Suprapubic skin (tissue), 4 donors: Measurements from ENCODE around the gene RGP1.
A peak's percentile ranks its signal among the peaks of the same experiment; 100 is the strongest.

Source experiments
- POLR2A ChIP-seq, 2 donors: fragments of 450-650 bp; IDR thresholded peaks; one replicate each; pipeline ENCODE4 v1.6.1; 2017; ENCODE audit warnings: antibody characterized with exemption in 2 of 2, mild to moderate bottlenecking in 2 of 2, moderate library complexity in 2 of 2
- POLR2AphosphoS5 ChIP-seq, 3 donors: sonication (generic); formaldehyde crosslinking; IDR thresholded peaks; one replicate each; pipeline ENCODE4 v1.6.1; 2017; ENCODE audit warnings: antibody characterized with exemption in 3 of 3
- TF ChIP-seq, protein P1 (sequence below), 2 donors: fragments of 200-600 bp in 1 of 2; fragments of 450-650 bp in 1 of 2; sonication (generic) in 1 of 2; IDR thresholded peaks; one replicate each; pipeline ENCODE4 v1.5.1; 2016 to 2019; ENCODE audit warnings: antibody characterized with exemption in 2 of 2, mild to moderate bottlenecking in 1 of 2, moderate library complexity in 1 of 2

DNA sequence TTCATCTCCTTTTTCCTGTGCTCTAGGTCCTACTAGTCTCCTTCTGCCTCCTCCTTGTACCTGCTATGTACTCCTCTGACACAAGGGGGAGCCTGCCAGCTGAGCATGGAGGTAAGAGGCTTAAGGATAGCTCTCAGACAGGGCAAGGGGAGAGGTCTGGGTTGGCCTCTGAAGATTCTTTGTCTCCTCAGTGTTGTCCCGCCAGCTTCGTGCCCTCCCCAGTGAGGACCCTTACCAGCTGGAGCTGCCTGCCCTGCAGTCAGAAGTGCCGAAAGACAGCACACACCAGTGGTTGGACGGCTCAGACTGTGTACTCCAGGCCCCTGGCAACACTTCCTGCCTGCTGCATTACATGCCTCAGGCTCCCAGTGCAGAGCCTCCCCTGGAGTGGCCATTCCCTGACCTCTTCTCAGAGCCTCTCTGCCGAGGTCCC, 12.9 kb upstream of the RGP1 start:
- TF ChIP-seq POLR2AphosphoS5 (IDR thresholded peaks at IDR 0.05): no peak
- TF ChIP-seq, protein P1, sequence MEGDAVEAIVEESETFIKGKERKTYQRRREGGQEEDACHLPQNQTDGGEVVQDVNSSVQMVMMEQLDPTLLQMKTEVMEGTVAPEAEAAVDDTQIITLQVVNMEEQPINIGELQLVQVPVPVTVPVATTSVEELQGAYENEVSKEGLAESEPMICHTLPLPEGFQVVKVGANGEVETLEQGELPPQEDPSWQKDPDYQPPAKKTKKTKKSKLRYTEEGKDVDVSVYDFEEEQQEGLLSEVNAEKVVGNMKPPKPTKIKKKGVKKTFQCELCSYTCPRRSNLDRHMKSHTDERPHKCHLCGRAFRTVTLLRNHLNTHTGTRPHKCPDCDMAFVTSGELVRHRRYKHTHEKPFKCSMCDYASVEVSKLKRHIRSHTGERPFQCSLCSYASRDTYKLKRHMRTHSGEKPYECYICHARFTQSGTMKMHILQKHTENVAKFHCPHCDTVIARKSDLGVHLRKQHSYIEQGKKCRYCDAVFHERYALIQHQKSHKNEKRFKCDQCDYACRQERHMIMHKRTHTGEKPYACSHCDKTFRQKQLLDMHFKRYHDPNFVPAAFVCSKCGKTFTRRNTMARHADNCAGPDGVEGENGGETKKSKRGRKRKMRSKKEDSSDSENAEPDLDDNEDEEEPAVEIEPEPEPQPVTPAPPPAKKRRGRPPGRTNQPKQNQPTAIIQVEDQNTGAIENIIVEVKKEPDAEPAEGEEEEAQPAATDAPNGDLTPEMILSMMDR (IDR thresholded peaks at IDR 0.05): peak; percentile 42 to 81
- TF ChIP-seq POLR2A (IDR thresholded peaks at IDR 0.05): no peak
